Testis (tissue), 2 donors: Measurements from ENCODE around the gene CIITA.

Experiments used
- POLR2A ChIP-seq: fragments of 450-650 bp; IDR thresholded peaks from one replicate; pipeline ENCODE4 v1.6.1; 2017; ENCODE audit warnings: antibody characterized with exemption, mild to moderate bottlenecking, moderate library complexity
- TF ChIP-seq, protein P1 (sequence below), 3 experiments: fragments of 450-650 bp in 2 of 3; fragments of 200-600 bp in 1 of 3; sonication (generic) in 1 of 3; IDR thresholded peaks; one replicate each; pipeline ENCODE4 v1.5.1; 2016 to 2019; ENCODE audit warnings: antibody characterized with exemption in 3 of 3, mild to moderate bottlenecking in 2 of 3, moderate library complexity in 1 of 3

- TF ChIP-seq, protein P1, sequence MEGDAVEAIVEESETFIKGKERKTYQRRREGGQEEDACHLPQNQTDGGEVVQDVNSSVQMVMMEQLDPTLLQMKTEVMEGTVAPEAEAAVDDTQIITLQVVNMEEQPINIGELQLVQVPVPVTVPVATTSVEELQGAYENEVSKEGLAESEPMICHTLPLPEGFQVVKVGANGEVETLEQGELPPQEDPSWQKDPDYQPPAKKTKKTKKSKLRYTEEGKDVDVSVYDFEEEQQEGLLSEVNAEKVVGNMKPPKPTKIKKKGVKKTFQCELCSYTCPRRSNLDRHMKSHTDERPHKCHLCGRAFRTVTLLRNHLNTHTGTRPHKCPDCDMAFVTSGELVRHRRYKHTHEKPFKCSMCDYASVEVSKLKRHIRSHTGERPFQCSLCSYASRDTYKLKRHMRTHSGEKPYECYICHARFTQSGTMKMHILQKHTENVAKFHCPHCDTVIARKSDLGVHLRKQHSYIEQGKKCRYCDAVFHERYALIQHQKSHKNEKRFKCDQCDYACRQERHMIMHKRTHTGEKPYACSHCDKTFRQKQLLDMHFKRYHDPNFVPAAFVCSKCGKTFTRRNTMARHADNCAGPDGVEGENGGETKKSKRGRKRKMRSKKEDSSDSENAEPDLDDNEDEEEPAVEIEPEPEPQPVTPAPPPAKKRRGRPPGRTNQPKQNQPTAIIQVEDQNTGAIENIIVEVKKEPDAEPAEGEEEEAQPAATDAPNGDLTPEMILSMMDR (IDR thresholded peaks at IDR 0.05), result no peak
- no peak for TF ChIP-seq POLR2A
Measured at GRCh38 chr16:10916534-10916933, 39.5 kb downstream of the CIITA start.
